HG03196 (cell line): ENCODE measurements around the gene FAIM2.

Experiments used
- ATAC-seq: cut with Tn5 transposase; IDR thresholded peaks from one replicate; pipeline ENCODE4 v1.9.1; 2021; ENCODE audit not compliant: unreplicated experiment

Gene FAIM2

GRCh38 chr12:49897276-49897675 is 6.4 kb downstream of the FAIM2 start:
- no peak for ATAC-seq

GRCh38 chr12:49895773-49896172 is 7.9 kb downstream of the FAIM2 start:
- no peak for ATAC-seq

GRCh38 chr12:49894751-49895148 is 8.9 kb downstream of the FAIM2 start:
- no peak for ATAC-seq

- ATAC-seq, result no peak
Measured at GRCh38 chr12:49893753-49894750, 9.6 kb downstream of the FAIM2 start.

- ATAC-seq, result no peak
Measured at GRCh38 chr12:49892732-49893317, 10.9 kb downstream of the FAIM2 start.

- ATAC-seq, result no peak
Measured at GRCh38 chr12:49892084-49892731, 11.5 kb downstream of the FAIM2 start.

GRCh38 chr12:49891476-49891875 is 12.2 kb downstream of the FAIM2 start:
- no peak for ATAC-seq

- ATAC-seq, result no peak
Measured at GRCh38 chr12:49891012-49891411, 12.7 kb downstream of the FAIM2 start.

GRCh38 chr12:49890096-49890461 is 13.6 kb downstream of the FAIM2 start:
- no peak for ATAC-seq

GRCh38 chr12:49889361-49890095 is 14.2 kb downstream of the FAIM2 start:
- ATAC-seq, result no peak

GRCh38 chr12:49888461-49889151 is 15.1 kb downstream of the FAIM2 start:
- no peak for ATAC-seq

GRCh38 chr12:49887536-49888401 is 15.9 kb downstream of the FAIM2 start:
- no peak for ATAC-seq

- ATAC-seq, result no peak
Measured at GRCh38 chr12:49887091-49887490, 16.6 kb downstream of the FAIM2 start.

GRCh38 chr12:49885663-49886461 is 17.8 kb downstream of the FAIM2 start:
- no peak for ATAC-seq

GRCh38 chr12:49885118-49885517 is 18.6 kb downstream of the FAIM2 start:
- ATAC-seq, result no peak

GRCh38 chr12:49882851-49883464 is 20.7 kb downstream of the FAIM2 start:
- no peak for ATAC-seq

- no peak for ATAC-seq
Measured at GRCh38 chr12:49882248-49882850, 21.4 kb downstream of the FAIM2 start.
